Measurements from ENCODE around the gene NAALADL2. TPM values are rescaled to one million over a fixed set of nuclear protein-coding genes. Genes with fewer than 3 reads are reported as not detected.

NAALADL2 gene
- total RNA-seq, 1 donor from 2014 or later, result 0.13 TPM

DNA sequence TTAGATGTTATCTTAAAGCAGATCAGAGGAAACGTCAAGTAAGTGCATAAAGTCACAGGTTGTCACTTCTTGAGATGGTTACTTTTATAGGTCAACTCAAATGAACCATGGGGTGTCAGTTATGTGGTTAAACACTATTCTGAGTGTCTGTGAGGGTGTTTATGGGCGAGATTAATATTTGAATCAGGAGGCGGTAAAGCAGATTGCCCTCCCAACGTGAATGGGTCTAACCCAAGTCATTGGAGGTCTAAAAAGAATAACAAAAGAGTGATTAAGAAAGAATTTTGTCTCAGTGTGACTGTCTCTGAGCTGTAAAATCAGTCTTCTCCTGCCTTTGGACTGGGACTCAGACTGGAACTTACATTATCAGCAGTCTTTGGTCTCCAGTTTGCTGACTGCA, 977.5 kb downstream of the NAALADL2 start:
- DNase-seq (ENCODE audit: low read depth in 2 of 2), result no peak

DNA sequence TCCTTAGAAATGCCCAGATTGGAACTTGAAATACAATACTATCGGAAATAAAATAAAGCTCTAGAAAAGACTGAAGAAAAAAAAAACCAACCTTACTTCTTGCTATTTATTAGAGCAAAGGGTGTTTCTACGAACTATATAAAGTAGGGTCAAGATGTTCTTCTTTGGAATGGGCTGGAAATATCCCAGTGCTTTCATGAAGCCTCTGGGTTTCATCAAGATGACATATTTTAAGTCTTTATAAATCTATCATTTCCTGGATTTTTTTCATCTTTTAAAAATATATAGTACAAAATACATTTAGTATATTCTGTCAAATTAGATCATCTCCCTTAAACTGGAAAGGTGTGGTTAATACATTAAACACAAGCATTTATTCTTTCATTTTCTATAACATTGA, 978.8 kb downstream of the NAALADL2 start:
- no peak for DNase-seq (ENCODE audit: low read depth in 2 of 2)

DNA sequence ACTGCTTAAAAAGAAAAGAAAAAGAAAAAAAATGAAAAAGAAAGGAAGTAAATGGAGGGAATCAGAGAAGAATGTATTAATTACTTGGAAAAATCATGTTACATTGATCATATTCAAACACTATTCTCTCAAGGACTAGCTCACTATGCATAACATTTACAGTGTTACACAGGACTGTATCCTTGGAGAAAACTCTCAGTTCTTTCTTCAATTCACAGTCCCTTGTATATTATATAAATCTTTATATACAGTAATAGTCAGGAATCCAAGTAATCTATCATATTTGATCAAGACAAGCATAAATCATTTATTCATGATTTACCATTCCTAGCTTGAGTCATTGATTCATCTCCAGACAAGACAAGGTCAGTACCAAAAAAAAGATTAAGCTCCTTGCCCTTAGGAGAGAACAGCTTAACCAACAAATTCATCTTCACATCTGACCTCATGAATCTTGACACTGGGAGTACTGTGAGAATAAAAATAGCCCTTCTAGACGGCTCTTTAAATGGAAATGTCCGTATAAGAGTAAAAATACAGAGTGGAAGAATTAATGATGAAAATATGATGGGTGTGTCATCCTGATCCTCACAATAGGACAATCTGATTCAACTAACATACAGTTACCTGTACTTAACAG, 980.4 kb downstream of the NAALADL2 start:
- DNase-seq (ENCODE audit: low read depth in 2 of 2), result no peak

DNA sequence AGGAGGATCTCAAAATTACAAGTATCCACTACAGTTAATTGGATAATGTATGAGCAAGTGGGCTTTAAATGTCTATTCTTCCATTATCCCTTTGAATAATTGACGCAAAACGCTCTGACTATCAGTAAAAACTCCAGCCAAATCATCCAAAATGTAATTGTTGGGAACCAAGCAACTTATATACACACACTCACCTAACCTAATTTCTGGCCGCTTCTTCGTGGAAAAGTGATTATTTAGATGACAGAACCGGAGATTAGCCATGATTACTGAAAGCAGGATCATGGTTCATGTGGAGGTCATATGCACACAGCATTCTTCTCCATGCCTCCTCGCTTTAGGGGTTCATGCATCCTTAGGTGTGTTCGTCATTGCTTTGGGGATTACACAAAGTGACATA, 992.4 kb downstream of the NAALADL2 start:
- no peak for DNase-seq (ENCODE audit: low read depth in 2 of 2)

DNA sequence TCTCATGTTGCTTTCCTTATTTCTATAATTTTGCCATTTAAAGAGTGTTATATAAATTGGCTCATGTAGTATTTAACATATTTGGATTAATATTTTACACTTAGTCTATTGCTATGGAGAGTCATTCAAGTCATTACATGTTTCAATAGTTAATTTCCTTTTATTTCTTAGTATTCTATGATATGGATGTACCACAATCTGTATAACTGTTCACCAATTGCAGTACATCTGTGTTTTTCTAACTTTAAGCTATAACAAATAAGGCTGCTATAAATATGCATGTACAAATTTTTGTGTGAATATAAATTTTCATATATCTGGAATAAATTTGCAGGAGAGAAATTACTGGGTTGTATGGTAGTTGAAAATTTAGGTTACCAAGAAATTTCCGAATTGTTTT, 993.4 kb downstream of the NAALADL2 start:
- DNase-seq (ENCODE audit: low read depth in 2 of 2), result no peak

DNA sequence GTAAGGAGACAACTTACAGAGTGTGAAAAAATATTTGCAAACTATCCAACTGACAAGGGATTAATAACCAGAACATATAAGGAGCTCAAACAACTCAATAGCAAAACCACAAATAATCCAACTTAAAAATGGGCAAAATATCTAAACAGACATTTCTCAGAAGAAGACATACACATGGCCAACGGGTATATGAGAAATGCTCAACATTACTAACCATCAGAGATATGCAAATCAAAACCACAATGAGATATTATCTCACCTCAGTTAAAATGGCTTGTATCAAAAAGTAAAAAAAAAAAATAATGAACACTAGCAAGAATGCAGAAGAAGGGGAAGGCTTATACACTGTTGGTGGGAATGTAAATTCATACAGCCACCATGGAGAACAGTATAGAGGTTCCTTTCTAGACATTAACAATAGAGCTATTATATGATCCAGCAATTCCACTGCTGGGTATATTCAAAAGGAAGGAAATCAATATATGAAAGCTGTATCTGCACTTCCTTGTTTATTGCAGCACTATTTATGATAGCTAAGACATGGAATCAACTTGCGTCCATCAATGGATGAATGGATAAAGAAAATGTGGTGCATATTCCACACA, 998.6 kb downstream of the NAALADL2 start:
- no peak for DNase-seq (ENCODE audit: low read depth in 2 of 2)
